NK-92 (cell line): ENCODE data around the gene C2CD4C.
"Not testable (repeated sequence)": the region's sequence is repeated elsewhere in the genome, so short reads cannot be mapped to it uniquely, and the experiment has no call there.

ENCODE experiments used
- DNase-seq: peaks from one replicate; lab custom pipeline; 2025; ENCODE audit not compliant: unreplicated experiment; lab: John Stamatoyannopoulos, UW

The C2CD4C gene

DNA sequence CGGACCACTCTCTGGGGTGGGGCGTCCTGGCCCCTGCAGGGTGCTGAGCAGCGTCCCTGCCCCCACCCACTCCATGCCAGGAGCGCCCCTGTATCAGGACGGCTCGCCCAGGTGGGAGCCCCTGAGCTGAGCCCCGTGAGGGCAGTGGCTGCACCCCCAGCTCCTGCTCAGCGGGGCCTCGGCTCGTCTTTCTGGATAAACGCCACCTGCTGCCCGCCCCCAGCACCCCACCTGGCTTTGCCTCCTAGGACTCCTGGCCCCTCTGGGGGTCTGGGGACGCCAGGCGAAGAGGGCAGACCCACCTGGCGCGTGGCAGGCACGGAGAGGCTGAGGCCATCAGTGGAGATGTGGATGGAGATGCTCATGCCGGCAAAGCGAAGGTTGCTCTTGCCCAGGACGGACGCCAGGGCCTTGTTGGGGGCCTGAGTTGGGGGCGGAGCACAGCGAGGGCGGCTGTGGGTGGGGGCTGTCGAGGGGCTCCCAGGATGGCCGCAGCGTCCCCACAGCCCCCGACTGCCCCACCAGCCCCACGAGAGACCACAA, 29.5 kb upstream of the C2CD4C start:
- no peak for DNase-seq

DNA sequence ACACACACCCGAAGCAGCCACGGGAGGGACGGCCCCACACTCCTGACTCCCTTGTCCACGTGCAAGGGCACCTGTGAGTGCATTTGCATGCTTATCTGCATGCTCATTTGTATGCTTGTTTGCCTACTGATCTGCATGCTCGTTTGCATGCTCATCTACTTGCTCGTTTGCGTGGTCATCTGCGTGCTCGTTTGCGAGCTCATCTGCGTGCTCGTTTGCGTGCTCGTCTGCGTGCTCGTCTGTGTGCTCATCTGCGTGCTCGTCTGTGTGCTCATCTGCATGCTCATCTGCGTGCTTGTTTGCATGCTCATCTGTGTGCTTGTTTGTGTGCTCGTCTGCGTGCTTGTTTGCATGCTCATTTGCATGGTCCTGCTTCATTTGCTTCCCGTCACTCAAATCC, 28.1 kb upstream of the C2CD4C start:
- DNase-seq: no peak

GRCh38 chr19:436413-436950, 27.5 kb upstream of the C2CD4C start:
- DNase-seq: no peak

DNA sequence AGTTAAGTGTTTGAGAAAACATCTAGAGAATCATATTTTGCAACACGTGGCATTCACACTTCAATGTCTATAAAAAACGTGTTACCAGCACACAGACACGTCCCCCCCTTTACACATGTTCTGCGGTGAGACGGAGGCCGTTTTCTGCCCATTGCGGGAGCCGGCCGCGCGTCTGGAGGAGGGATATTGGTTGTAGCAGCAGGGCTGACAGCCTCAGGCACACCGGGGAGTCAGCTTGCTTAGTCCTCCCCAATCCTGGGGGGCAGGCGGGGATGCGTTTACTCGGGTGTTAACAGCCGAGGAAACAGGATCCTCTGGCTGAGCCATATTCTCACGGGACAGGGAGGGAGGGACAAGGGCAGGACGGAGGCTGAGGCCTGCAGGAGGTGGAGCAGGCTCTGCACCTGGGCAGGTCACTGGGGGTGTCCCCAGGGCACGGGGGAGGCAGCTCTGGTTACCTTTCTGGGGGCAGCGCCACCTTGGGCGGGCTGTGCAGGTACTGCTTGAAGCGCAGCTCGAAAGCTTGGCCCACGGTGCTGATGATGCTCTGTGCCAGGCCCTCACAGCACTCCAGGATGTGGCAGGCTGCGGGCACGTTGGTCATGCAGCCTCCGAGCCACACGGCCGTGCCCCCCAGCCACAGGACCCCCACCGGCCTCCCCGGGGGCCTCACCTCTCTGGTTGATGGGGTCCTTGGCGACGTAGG, 26.9 kb upstream of the C2CD4C start:
- no peak for DNase-seq

DNA sequence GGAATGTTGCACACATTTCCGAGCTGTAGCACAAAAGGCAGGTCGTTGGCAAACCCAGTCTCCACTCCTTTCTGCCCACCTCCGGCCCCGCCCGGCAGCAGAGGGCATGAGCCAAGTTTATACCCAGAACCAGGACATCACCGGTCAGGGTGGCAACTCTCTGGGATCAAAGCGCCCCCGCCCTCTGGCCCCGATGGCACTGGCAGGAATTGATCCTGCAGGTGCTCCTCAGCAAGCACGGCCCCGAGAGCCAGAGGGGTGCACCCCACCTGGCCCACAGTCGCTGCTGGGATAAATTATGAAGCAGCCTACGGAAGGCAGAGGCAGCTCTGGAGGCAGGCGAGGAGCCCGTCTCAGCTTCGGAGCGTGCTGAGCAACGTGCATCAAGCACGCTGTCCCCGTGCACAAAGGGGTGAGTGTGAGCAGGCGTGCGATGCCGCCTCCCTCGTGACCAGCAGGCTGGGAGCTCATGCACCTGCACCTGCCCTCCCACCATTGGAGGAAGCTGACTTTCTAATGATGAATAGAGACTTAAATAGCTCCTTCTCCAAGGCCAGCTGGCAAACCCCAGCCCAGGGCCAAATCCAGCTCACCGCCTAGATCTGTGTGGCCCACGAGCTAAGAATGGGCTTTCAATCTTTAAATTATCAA, 26.2 kb upstream of the C2CD4C start:
- no peak for DNase-seq

- DNase-seq: no peak
These were observed 25.4 kb upstream of the C2CD4C start for GRCh38 chr19:434152-434960.

- DNase-seq: no peak
These were observed 21.8 kb upstream of the C2CD4C start for GRCh38 chr19:430701-431100.

GRCh38 chr19:428149-428548, 19.2 kb upstream of the C2CD4C start:
- DNase-seq: no peak

GRCh38 chr19:427675-428074, 18.7 kb upstream of the C2CD4C start:
- DNase-seq: not testable (repeated sequence)

GRCh38 chr19:426725-427445, 17.9 kb upstream of the C2CD4C start:
- no peak for DNase-seq

DNA sequence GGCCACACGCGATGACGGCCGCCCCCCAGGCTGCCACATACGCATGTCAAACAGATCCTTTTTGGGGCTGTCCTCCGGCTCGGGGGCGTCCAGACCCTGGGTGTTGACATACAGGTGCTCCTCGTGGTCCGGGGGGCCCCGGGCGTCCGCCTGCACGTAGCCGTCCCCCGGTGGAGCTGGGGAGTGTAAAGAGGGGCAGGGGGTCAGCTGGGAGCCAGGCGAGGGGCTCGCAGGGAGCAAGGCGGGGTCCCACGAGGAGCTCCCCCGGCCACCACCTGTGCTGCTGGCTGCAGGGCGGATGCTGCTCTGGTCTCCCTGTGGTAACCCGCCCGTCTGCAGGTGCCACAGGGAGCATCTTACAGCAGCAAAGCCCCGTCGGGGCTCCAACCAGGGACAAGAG, 16.1 kb upstream of the C2CD4C start:
- DNase-seq: no peak

DNA sequence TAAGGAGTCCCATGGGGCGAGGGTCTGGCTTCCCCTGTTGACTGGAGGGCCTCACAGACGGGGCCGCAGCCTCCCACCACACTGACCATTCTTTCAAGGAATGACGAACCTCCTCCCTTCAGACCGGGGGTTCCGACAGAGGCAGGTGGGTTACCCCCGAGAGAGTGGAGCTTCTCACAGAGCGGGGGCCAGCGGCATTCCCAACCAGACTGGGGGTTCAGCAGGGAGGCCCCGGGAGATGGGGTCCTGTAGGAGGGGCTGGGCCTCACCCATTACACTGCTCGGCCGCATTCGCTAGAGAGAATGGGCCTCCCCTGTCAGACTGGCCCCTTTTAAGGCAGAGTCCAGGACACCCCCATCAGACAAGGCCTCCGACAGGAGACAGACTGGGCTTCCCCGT, 15.6 kb upstream of the C2CD4C start:
- no peak for DNase-seq

DNA sequence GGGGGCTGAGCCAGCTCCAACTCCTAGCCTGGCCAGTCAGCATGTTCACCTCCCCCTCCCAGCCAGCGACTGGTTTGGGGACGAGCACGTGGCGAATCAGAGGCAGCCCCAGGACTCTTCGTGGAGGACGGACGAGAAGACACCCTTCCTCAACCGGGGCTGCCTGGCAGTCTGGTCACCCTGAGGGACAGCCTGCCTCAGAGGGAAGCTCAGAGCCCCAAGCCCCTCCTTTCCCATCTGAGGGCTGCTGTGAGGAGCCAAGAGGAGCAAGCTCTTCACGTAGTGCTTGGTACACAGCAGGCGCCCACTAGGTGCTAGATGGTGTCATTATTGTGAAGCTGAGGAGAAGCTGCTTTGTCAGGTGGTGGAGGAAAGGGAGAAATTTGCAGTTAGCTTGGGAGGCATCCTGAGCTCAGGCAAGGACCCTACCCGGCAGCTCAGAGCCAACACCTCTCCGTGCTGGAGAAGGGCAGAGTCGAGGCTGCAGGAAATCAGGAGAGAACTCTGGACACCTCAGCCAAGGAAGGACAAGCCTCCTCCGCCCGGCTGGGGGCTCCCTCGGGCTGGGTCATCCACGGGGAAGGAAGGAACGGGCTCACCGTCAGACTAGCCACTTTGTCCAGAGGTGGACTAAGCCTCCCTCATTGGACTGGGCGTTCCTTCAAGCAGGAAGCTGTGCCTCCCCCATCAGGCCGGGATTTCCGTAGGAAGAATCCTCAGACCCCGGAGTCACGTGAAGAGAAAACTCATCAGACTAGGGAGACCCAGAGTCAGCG, 14.9 kb upstream of the C2CD4C start:
- DNase-seq: no peak

GRCh38 chr19:422917-423226, 13.9 kb upstream of the C2CD4C start:
- not testable (repeated sequence) for DNase-seq

GRCh38 chr19:422213-422916, 13.4 kb upstream of the C2CD4C start:
- no peak for DNase-seq

DNA sequence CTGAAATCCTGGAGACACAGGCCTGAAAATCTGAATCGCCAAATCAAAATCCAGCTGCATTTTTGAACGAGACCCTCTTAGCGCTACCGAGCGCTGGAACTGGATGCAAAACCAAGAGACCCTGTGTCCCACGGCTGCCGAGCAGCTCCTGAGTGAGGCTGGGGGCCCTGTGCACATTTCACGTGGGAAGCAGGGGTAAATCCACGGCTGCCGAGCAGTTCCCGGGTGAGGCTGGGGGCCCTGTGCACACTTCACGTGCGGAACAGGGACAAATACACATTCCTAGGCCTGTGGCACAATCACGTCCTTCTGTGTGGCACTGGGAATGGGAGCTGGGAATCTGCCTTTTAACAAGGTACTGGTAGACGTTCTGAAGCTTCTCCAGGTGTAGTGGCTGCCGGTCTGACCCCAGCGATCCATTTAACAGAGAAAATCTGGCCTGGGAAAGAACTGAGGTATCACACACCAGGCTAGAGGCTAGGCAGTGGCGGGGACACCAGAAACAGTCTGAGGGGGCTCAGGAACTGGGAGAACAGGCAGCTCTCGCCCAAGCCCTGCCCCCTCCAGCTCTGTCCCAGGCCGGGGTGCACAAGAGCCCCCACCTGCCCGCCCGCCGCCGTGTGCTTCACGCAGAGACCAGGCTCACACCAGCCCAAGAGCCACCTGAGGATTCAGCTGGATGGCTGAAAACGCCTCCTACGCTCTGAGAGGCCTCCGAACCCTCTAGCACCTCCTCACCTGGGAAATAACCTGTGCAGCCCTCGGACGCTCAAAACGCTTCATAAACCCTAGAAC, 11.0 kb upstream of the C2CD4C start:
- DNase-seq: no peak

GRCh38 chr19:418761-419671, 10.1 kb upstream of the C2CD4C start:
- no peak for DNase-seq

DNA sequence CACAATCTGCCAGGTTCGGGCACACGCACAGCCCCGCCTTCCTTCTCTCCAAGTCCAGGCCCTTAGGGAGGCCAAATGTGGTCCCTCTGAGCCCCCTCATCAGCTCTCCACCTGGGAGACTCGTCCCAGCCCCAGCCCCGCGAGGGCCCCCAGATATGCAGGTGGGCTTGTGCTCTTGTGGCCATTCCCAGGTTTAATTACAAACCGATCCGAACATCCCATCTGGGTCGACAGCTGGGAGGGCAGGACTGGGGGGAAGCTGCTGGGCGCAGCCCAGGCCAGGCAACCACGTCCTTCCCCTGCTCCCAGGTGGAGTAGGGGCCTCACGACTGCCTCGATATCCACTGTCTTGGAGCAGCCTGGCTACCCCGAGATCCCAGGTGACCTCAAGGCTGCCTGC, 7.5 kb upstream of the C2CD4C start:
- DNase-seq: no peak
